ENCODE data around the gene APOL3.
A peak's percentile ranks its signal among the peaks of the same experiment; 100 is the strongest.
"Not testable (repeated sequence)": the region's sequence is repeated elsewhere in the genome, so short reads cannot be mapped to it uniquely, and the experiment has no call there.

Gene APOL3

GRCh38 chr22:36160499-36160942, at the start of gene APOL3:
Gene APOL3 (minus strand): TSS chr22:36160755. CDS start chr22:36149055, 11,700 bp downstream.
- peak within 1 kb of the TSS; percentile 98; the same call in 1 of the 2 replicates for H3K27ac ChIP-seq
- no peak for TF ChIP-seq CTCF (conservative IDR thresholded peaks at IDR 0.05)

DNA sequence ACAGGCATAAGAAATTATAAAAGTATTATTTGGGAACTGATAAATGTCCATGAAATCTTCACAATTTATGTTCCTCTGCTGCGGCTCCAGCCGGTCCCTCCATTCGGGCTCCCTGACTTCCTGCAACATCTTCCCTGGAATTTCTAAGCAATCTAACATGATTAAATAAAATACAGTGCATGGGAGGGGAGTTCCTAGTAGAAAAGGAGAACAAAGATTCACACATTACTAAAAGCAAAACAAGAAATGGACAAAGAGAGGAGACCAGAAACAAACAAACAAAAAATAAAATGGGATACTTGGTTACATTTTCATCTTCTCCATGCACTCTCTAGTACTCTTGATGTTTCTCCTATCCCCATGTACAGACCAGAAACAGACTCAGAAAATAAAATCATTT, 49.7 kb upstream of the APOL3 start:
- no peak overlapping the region for H3K27ac ChIP-seq
- TF ChIP-seq CTCF (conservative IDR thresholded peaks at IDR 0.05), result no peak

- H3K27ac ChIP-seq, result not testable (repeated sequence)
Measured at GRCh38 chr22:36209488-36209908, 48.9 kb upstream of the APOL3 start.

- no peak for TF ChIP-seq CTCF (conservative IDR thresholded peaks at IDR 0.05)
- H3K27ac ChIP-seq, result no peak overlapping the region
Measured at GRCh38 chr22:36208914-36209313, 48.4 kb upstream of the APOL3 start.

GRCh38 chr22:36208162-36208765, 47.7 kb upstream of the APOL3 start:
- no peak for TF ChIP-seq CTCF (conservative IDR thresholded peaks at IDR 0.05)
- no peak overlapping the region for H3K27ac ChIP-seq

DNA sequence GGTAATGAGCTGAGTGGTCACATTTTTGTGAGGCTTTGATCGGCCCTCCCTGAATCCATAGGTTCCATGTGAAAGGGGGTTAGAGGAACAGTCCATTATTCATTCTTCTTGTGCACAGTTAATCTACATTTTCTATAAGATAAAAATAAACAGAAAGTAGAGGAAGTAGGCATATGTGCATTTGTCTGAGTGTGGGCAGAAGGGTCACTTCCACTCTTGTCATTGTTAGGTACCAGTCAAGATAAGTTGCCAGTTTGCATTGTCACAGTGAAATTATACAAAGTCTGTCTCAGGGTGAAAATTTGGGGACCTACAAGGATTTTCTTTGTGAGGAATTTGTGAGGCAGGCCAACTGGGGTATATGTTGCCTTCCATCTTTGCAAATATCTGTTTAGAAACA, 45.7 kb upstream of the APOL3 start:
- TF ChIP-seq CTCF (conservative IDR thresholded peaks at IDR 0.05), result no peak
- no peak overlapping the region for H3K27ac ChIP-seq

- H3K27ac ChIP-seq, result not testable (repeated sequence)
Measured at GRCh38 chr22:36205573-36205972, 45.0 kb upstream of the APOL3 start.

GRCh38 chr22:36204632-36205015, 44.1 kb upstream of the APOL3 start:
- no peak for TF ChIP-seq CTCF (conservative IDR thresholded peaks at IDR 0.05)
- peak overlapping the region; percentile 98 for H3K27ac ChIP-seq
